COR-L47 (cell line): ENCODE results near the gene ARL6IP6.

Source experiments
- DNase-seq: peaks from one replicate; lab custom pipeline; 2025; lab: John Stamatoyannopoulos, UW

ARL6IP6 gene

GRCh38 chr2:152804687-152805408 lies 86.4 kb downstream of the ARL6IP6 start:
- no peak for DNase-seq

GRCh38 chr2:152811916-152812315 lies 93.5 kb downstream of the ARL6IP6 start:
- no peak for DNase-seq
